H9 (cell line): ENCODE measurements around the gene MORN1. TPM values are rescaled to one million over a fixed set of nuclear protein-coding genes. Genes with fewer than 3 reads are reported as not detected.

Experiments used
- DNase-seq: peaks from one replicate; pipeline ENCODE4 v3.0.0-alpha.2; 2017
- H2AFZ ChIP-seq: one replicate; pipeline ENCODE4 v1.6.1; 2013; ENCODE audit warnings: mild to moderate bottlenecking, low read length, control low read depth, moderate library complexity
- H2AK5ac ChIP-seq: 2 replicates; pipeline ENCODE4 v1.6.1; 2013; ENCODE audit warnings: low read length, control low read depth, mixed read lengths; ENCODE audit not compliant: insufficient read length
- H2BK120ac ChIP-seq: one replicate; pipeline ENCODE4 v1.6.1; 2013; ENCODE audit warnings: low read depth, mild to moderate bottlenecking, low read length, control low read depth, inconsistent platforms; ENCODE audit not compliant: poor library complexity, severe bottlenecking
- H2BK12ac ChIP-seq: 2 replicates; pipeline ENCODE4 v1.6.1; 2013; ENCODE audit warnings: low read length, control low read depth, mixed read lengths, low read depth; ENCODE audit not compliant: insufficient read length
- H2BK15ac ChIP-seq: 2 replicates; pipeline ENCODE4 v1.6.1; 2013; ENCODE audit warnings: low read depth, low read length, control low read depth
- H2BK20ac ChIP-seq: one replicate; pipeline ENCODE4 v1.6.1; 2013; ENCODE audit warnings: low read depth, mild to moderate bottlenecking, low read length, control low read depth, inconsistent platforms; ENCODE audit not compliant: poor library complexity, severe bottlenecking
- H2BK5ac ChIP-seq: 2 replicates; pipeline ENCODE4 v1.6.1; 2013; ENCODE audit warnings: low read length, control low read depth, mixed read lengths; ENCODE audit not compliant: insufficient read length
- H3K14ac ChIP-seq: 2 replicates; pipeline ENCODE4 v1.6.1; 2013; ENCODE audit warnings: low read length, control low read depth; ENCODE audit not compliant: insufficient read depth
- H3K18ac ChIP-seq: 2 replicates; pipeline ENCODE4 v1.6.1; 2013; ENCODE audit warnings: low read depth, mild to moderate bottlenecking, mixed read lengths, low read length, control low read depth; ENCODE audit not compliant: insufficient read length
- H3K23ac ChIP-seq: 2 replicates; pipeline ENCODE4 v1.6.1; 2013; ENCODE audit warnings: low read length, control low read depth, mixed read lengths, low read depth; ENCODE audit not compliant: insufficient read length
- H3K23me2 ChIP-seq: 2 replicates; pipeline ENCODE4 v1.6.1; 2013; ENCODE audit warnings: low read depth, mild to moderate bottlenecking, mixed read lengths, low read length, control low read depth; ENCODE audit not compliant: insufficient read length, poor library complexity, severe bottlenecking
- H3K27ac ChIP-seq: 2 replicates; pipeline ENCODE4 v1.5.1; 2013; ENCODE audit warnings: low read length, control low read depth, mixed read lengths, low read depth; ENCODE audit not compliant: insufficient read length
- H3K27me3 ChIP-seq: 2 replicates; pipeline ENCODE4 v1.6.1; 2013; ENCODE audit warnings: low read length, control low read depth, inconsistent platforms; ENCODE audit not compliant: insufficient read depth
- H3K4ac ChIP-seq: 2 replicates; pipeline ENCODE4 v1.6.1; 2013; ENCODE audit warnings: low read depth, mild to moderate bottlenecking, control low read depth, inconsistent platforms, low read length, moderate library complexity
- H3K4me1 ChIP-seq: 2 replicates; pipeline ENCODE4 v1.6.1; 2013; ENCODE audit warnings: low read length, control low read depth, inconsistent platforms; ENCODE audit not compliant: insufficient read depth
- H3K4me2 ChIP-seq: 2 replicates; pipeline ENCODE4 v1.6.1; 2013; ENCODE audit warnings: low read length, control low read depth, mixed read lengths; ENCODE audit not compliant: insufficient read length, insufficient read depth
- H3K56ac ChIP-seq: 2 replicates; pipeline ENCODE4 v1.6.1; 2013; ENCODE audit warnings: low read depth, mild to moderate bottlenecking, mixed read lengths, low read length, control low read depth; ENCODE audit not compliant: insufficient read length
- H3K79me1 ChIP-seq: 2 replicates; pipeline ENCODE4 v1.6.1; 2013; ENCODE audit warnings: low read depth, mild to moderate bottlenecking, moderate library complexity, low read length, control low read depth, inconsistent platforms; ENCODE audit not compliant: insufficient read depth, poor library complexity, severe bottlenecking
- H3K79me2 ChIP-seq: 2 replicates; pipeline ENCODE4 v1.6.1; 2013; ENCODE audit warnings: low read length, control low read depth, inconsistent platforms; ENCODE audit not compliant: insufficient read depth
- H3K9ac ChIP-seq: 2 replicates; pipeline ENCODE4 v1.6.1; 2013; ENCODE audit warnings: low read length, control low read depth, mixed read lengths; ENCODE audit not compliant: insufficient read length; ENCODE audit errors: extremely low read depth
- H3K9me3 ChIP-seq: one replicate; pipeline ENCODE4 v1.6.1; 2013; ENCODE audit warnings: low read depth, low read length, inconsistent platforms; ENCODE audit not compliant: control insufficient read depth
- H3T11ph ChIP-seq: one replicate; pipeline ENCODE4 v1.6.1; 2013; ENCODE audit warnings: mild to moderate bottlenecking, low read length, control low read depth, inconsistent platforms
- H4K20me1 ChIP-seq: one replicate; pipeline ENCODE4 v1.6.1; 2013; ENCODE audit not compliant: control insufficient read depth, insufficient read length, insufficient read depth
- H4K5ac ChIP-seq: 2 replicates; pipeline ENCODE4 v1.6.1; 2013; ENCODE audit warnings: low read depth, mild to moderate bottlenecking, mixed read lengths, low read length, control low read depth; ENCODE audit not compliant: insufficient read length
- H4K8ac ChIP-seq: replicated peaks from 2 replicates; pipeline ENCODE4 v1.6.1; 2013; ENCODE audit warnings: low read length, control low read depth, mixed read lengths, low read depth; ENCODE audit not compliant: insufficient read length
- H4K91ac ChIP-seq: 2 replicates; pipeline ENCODE4 v1.6.1; 2013; ENCODE audit warnings: low read depth, mild to moderate bottlenecking, moderate library complexity, mixed read lengths, low read length, control low read depth; ENCODE audit not compliant: insufficient read length
- H3K27ac Mint-ChIP-seq, 3 experiments: 2 replicates in 2 of 3; 3 replicates in 1 of 3; pipeline ENCODE4 v1.8.0; 2020 to 2021; ENCODE audit warnings: mixed read lengths in 3 of 3, mild to moderate bottlenecking in 1 of 3, moderate library complexity in 1 of 3
- H3K27me3 Mint-ChIP-seq: 2 replicates; pipeline ENCODE4 v1.8.0; 2021; ENCODE audit warnings: low read depth, mild to moderate bottlenecking, moderate library complexity, mixed read lengths
- H3K36me3 Mint-ChIP-seq, 3 experiments: 2 replicates in 2 of 3; 3 replicates in 1 of 3; pipeline ENCODE4 v1.8.0; 2020 to 2021; ENCODE audit warnings: low read depth in 3 of 3, mixed read lengths in 3 of 3; ENCODE audit not compliant: insufficient read depth in 1 of 3
- H3K4me1 Mint-ChIP-seq, 2 experiments: 2 replicates each; pipeline ENCODE4 v1.8.0; 2020; ENCODE audit warnings: mixed read lengths in 2 of 2
- H3K4me3 Mint-ChIP-seq, 2 experiments: 2 replicates in 1 of 2; 3 replicates in 1 of 2; pipeline ENCODE4 v1.8.0; 2020 to 2021; ENCODE audit warnings: mild to moderate bottlenecking in 2 of 2, mixed read lengths in 2 of 2, moderate library complexity in 1 of 2
- H3K9me3 Mint-ChIP-seq, 2 experiments: 2 replicates in 1 of 2; 3 replicates in 1 of 2; pipeline ENCODE4 v1.8.0; 2020; ENCODE audit warnings: mild to moderate bottlenecking in 2 of 2, mixed read lengths in 2 of 2, moderate library complexity in 1 of 2
- CTCF ChIP-seq: fragments of 200-600 bp; sonication (generic); conservative IDR thresholded peaks from 3 replicates; pipeline ENCODE4 v1.8.0; 2021; ENCODE audit warnings: antibody characterized with exemption, mild to moderate bottlenecking
- WGBS: extraction: QIAGEN DNeasy Blood & Tissue Kit; methylation state at CpG from one replicate; pipeline ENCODE4 v1.1.7; 2013; ENCODE audit warnings: missing lambda C conversion rate, low lambda C conversion rate, mixed read lengths; ENCODE audit not compliant: insufficient read length; ENCODE audit errors: extremely low coverage; 5-methylcytosine and 5-hydroxymethylcytosine counted together
- total RNA-seq: library from RNA; stranded (reverse); gene quantifications from 2 replicates; pipeline ENCODE4 v1.2.1, GENCODE V29; 2021

The MORN1 gene
- total RNA-seq, 1 experiment from 2014 or later, result 12.7 TPM

GRCh38 chr1:2417083-2417832 lies 25.9 kb upstream of the MORN1 start:
- Histone ChIP-seq H3K27me3 (no peaks in the 10 kb centered on the region), H3T11ph (no peak overlapping the region), H2BK120ac (no peak overlapping the region), H4K5ac (no peak overlapping the region), H4K20me1 (no peaks in the 10 kb centered on the region), H2BK20ac (no peak overlapping the region), H3K9me3 (no peaks in the 10 kb centered on the region), H3K4me1 (no peaks in the 10 kb centered on the region), H3K23ac (no peak overlapping the region), H3K4me2 (no peak overlapping the region), H3K23me2 (peaks cover 8% of the 10 kb centered on the region), H2BK5ac (no peak overlapping the region), H3K9ac (no peak overlapping the region), H3K56ac (no peak overlapping the region), H3K14ac (no peak overlapping the region; the same call in 1 of the 2 replicates), H4K8ac (no peak overlapping the region), H2AFZ (no peak overlapping the region), H3K4ac (no peak overlapping the region), H3K18ac (no peak overlapping the region), H3K79me2 (no peaks in the 10 kb centered on the region), H2BK12ac (no peak overlapping the region), H3K79me1 (no peaks in the 10 kb centered on the region), H2AK5ac (no peak overlapping the region), H4K91ac (no peak overlapping the region), H2BK15ac (no peak overlapping the region), H3K27ac (no peak overlapping the region)
- peaks cover 49% of the 10 kb centered on the region for H3K27me3 Mint-ChIP-seq
- H3K4me3 Mint-ChIP-seq, result no peak overlapping the region; a peak in 1 of 5 replicates
- H3K9me3 Mint-ChIP-seq, result peaks cover 0 to under 1% of the 10 kb centered on the region in 2 experiments; a peak in 2 of 5 replicates
- H3K36me3 Mint-ChIP-seq, result no peaks in the 10 kb centered on the region
- H3K4me1 Mint-ChIP-seq, result peaks cover 16 to 17% of the 10 kb centered on the region in 2 experiments
- no peak for DNase-seq
- no peak for TF ChIP-seq CTCF
- no CpG with 5 or more reads among the region's 13 CpGs for WGBS
- no peak overlapping the region for H3K27ac Mint-ChIP-seq
